SU-DHL-6 (cell line): ENCODE results near the gene UFC1.
A peak's percentile ranks its signal among the peaks of the same experiment; 100 is the strongest.

ENCODE experiments used
- H2AFZ ChIP-seq: fragments of 200-600 bp; sonication (generic); 2 replicates; pipeline ENCODE4 v1.6.1; 2014; ENCODE audit warnings: low read depth, mild to moderate bottlenecking, moderate library complexity, mixed read lengths, antibody characterized with exemption, low read length; ENCODE audit not compliant: severe bottlenecking
- H3F3A ChIP-seq: fragments of 200-600 bp; shearing (Covaris generic); 2 replicates; pipeline ENCODE4 v1.6.0; 2016; ENCODE audit warnings: antibody characterized with exemption, mild to moderate bottlenecking; ENCODE audit not compliant: insufficient read depth
- H3K27ac ChIP-seq: fragments of 200-600 bp; sonication (generic); 2 replicates; pipeline ENCODE4 v1.5.1; 2016; ENCODE audit warnings: low read depth, mild to moderate bottlenecking, low read length, moderate library complexity, mixed read lengths
- H3K27me3 ChIP-seq: fragments of 200-600 bp; sonication (generic), shearing (Covaris generic); 2 replicates; pipeline ENCODE4 v1.6.0; 2014; ENCODE audit warnings: mild to moderate bottlenecking, low read length
- H3K36me3 ChIP-seq: fragments of 200-600 bp; sonication (generic); 2 replicates; pipeline ENCODE4 v1.6.1; 2014; ENCODE audit warnings: mild to moderate bottlenecking, low read length, mixed read lengths
- H3K4me2 ChIP-seq: fragments of 300-600, 200-600 bp; shearing (Covaris generic), sonication (generic); 2 replicates; pipeline ENCODE4 v1.6.0; 2014; ENCODE audit warnings: low read length, low read depth, mild to moderate bottlenecking; ENCODE audit not compliant: poor library complexity, severe bottlenecking
- H3K4me3 ChIP-seq: fragments of 200-600 bp; sonication (generic); 2 replicates; pipeline ENCODE4 v1.5.1; 2014; ENCODE audit warnings: antibody characterized with exemption, low read length, mild to moderate bottlenecking, mixed read lengths; ENCODE audit not compliant: insufficient read depth, poor library complexity, severe bottlenecking
- H3K79me2 ChIP-seq: fragments of 200-600 bp; sonication (generic); 2 replicates; pipeline ENCODE4 v1.6.1; 2014; ENCODE audit warnings: mild to moderate bottlenecking, low read length, moderate library complexity; ENCODE audit not compliant: insufficient read depth
- H3K9ac ChIP-seq: fragments of 200-600 bp; sonication (generic); 2 replicates; pipeline ENCODE4 v1.7.0; 2014; ENCODE audit warnings: mild to moderate bottlenecking, low read length
- H3K9me2 ChIP-seq: fragments of 200-600 bp; sonication (generic); replicated peaks from 2 replicates; pipeline ENCODE4 v1.6.1; 2014; ENCODE audit warnings: low read length; ENCODE audit not compliant: insufficient read depth
- H3K9me3 ChIP-seq: fragments of 200-600 bp; sonication (generic); 2 replicates; pipeline ENCODE4 v1.6.1; 2014; ENCODE audit warnings: low read length, mixed read lengths; ENCODE audit not compliant: insufficient read depth
- H4K20me1 ChIP-seq: fragments of 200-600 bp; sonication (generic); 2 replicates; pipeline ENCODE4 v1.6.1; 2014; ENCODE audit warnings: low read depth, mild to moderate bottlenecking, antibody characterized with exemption, low read length, moderate library complexity, mixed read lengths
- CTCF ChIP-seq: fragments of 200-600 bp; sonication (generic); IDR thresholded peaks from one replicate; pipeline ENCODE4 v1.5.1; 2017; ENCODE audit warnings: antibody characterized with exemption, mild to moderate bottlenecking, low read length, moderate library complexity; ENCODE audit not compliant: insufficient read depth, poor library complexity, severe bottlenecking
- EZH2phosphoT487 ChIP-seq: fragments of 200-600 bp; sonication (generic), shearing (Covaris generic); conservative IDR thresholded peaks from 2 replicates; pipeline ENCODE4 v1.6.1; 2018; ENCODE audit warnings: mild to moderate bottlenecking, antibody characterized with exemption, low read length, moderate library complexity, mixed read lengths

The UFC1 gene

DNA sequence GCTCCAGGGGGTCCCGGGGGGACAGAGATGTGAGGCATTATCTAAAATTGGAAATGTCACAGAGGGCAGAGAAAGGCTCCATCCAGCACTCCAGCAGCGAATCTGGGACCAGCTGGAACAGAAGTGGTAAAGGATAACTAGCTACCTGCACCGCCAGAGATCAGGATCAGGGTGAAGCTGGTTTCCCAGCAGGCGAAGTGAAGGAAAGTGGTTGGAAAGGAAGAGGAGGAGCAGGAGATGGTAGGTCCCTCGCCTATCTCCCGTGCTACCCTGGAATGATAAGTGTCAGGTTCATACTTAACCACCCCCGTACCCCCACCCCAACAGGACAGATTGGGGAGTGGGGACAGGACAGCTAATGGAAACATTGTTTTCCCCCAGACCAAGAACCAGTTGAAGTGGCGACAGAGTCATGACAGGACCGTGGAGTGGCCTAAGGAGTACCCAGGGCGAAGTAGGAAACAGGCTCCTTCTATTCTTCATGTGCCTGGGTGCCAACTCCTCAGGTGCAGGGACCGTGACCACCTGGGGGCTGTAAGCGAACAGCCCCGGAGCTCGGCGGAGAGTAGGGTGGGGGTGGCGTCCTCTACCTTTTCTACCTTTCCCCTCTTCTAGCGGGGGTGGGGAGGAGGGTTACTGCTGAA lies 22.8 kb downstream of the UFC1 start:
- H3K27me3 ChIP-seq = no peaks in the 10 kb centered on the region
- H3F3A ChIP-seq = peaks cover 13% of the 10 kb centered on the region; the same call in 1 of the 2 replicates
- no peaks in the 10 kb centered on the region for H3K36me3 ChIP-seq
- H3K4me2 ChIP-seq = peak overlapping the region; percentile 85
- peak overlapping the region; percentile 69 for H3K9ac ChIP-seq
- H3K9me2 ChIP-seq = no peaks in the 10 kb centered on the region
- peak overlapping the region; percentile 87 for H2AFZ ChIP-seq
- H3K27ac ChIP-seq = peak overlapping the region; percentile 52
- no peaks in the 10 kb centered on the region for H4K20me1 ChIP-seq
- TF ChIP-seq CTCF = no peak
- TF ChIP-seq EZH2phosphoT487 = no peak
- H3K9me3 ChIP-seq = no peaks in the 10 kb centered on the region
- no peaks in the 10 kb centered on the region; the same call in 1 of the 2 replicates for H3K79me2 ChIP-seq
- peak overlapping the region; percentile 86 for H3K4me3 ChIP-seq

GRCh38 chr1:161177112-161177935 lies 23.5 kb downstream of the UFC1 start, which contains the start of gene B4GALT3:
TSS of gene B4GALT3 (minus strand) at chr1:161177507. CDS start at chr1:161176060, 1,447 bp downstream.
- Histone ChIP-seq H3K9me2 (no peaks in the 10 kb centered on the region), H2AFZ (peak within 1 kb of the TSS; percentile 87), H3K9me3 (no peaks in the 10 kb centered on the region), H4K20me1 (no peaks in the 10 kb centered on the region), H3K4me2 (peak within 1 kb of the TSS; percentile 85), H3K79me2 (no peaks in the 10 kb centered on the region; the same call in 1 of the 2 replicates), H3K9ac (peak within 1 kb of the TSS; percentile 69), H3K4me3 (peak within 1 kb of the TSS; percentile 86), H3K36me3 (no peaks in the 10 kb centered on the region), H3K27me3 (no peaks in the 10 kb centered on the region), H3F3A (peaks cover 13% of the 10 kb centered on the region; the same call in 1 of the 2 replicates), H3K27ac (peak within 1 kb of the TSS; percentile 52)
- TF ChIP-seq CTCF (no peak), EZH2phosphoT487 (no peak)

GRCh38 chr1:161177936-161178244 lies 24.1 kb downstream of the UFC1 start:
- Histone ChIP-seq H4K20me1 (no peaks in the 10 kb centered on the region), H3K9ac (peak overlapping the region; percentile 69)

More at GRCh38 chr1:161177936-161178244, 24.1 kb downstream of the UFC1 start:
- Histone ChIP-seq H3K4me3 (peak overlapping the region; percentile 86), H3K9me3 (no peaks in the 10 kb centered on the region), H2AFZ (peak overlapping the region; percentile 87), H3K36me3 (no peaks in the 10 kb centered on the region), H3K27ac (no peak overlapping the region), H3K4me2 (peak overlapping the region; percentile 85), H3K9me2 (no peaks in the 10 kb centered on the region), H3K79me2 (no peaks in the 10 kb centered on the region; the same call in 1 of the 2 replicates), H3F3A (peaks cover 13% of the 10 kb centered on the region; the same call in 1 of the 2 replicates), H3K27me3 (no peaks in the 10 kb centered on the region)
- TF ChIP-seq CTCF (no peak), EZH2phosphoT487 (no peak)
